ENCODE results near the gene WAPL. TPM values are rescaled to one million over a fixed set of nuclear protein-coding genes. Genes with fewer than 3 reads are reported as not detected.

The WAPL gene
- total RNA-seq, 2 experiments from 2014 or later, result 51.1 to 75.7 TPM

DNA sequence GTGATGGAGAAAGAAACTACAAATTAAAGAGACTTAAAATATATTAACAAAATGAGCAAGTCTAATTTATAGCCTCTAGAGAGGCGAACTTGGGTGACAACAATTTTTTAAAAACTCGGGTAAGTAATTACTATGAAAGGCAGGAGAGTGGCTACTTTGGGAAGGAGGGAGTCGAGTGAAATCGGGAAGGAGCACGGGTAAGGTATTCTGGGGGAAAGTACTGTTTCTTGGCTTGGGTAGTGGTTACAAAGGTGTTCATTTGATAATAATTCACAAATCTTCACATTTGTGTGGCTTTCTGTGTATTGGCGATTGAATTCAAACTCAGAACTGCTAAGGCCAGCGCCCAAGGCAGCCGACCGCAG, 122.1 kb downstream of the WAPL start:
- peak overlapping the region; percentile 88 for H3K4me2 ChIP-seq (ENCODE audit: low read length)

DNA sequence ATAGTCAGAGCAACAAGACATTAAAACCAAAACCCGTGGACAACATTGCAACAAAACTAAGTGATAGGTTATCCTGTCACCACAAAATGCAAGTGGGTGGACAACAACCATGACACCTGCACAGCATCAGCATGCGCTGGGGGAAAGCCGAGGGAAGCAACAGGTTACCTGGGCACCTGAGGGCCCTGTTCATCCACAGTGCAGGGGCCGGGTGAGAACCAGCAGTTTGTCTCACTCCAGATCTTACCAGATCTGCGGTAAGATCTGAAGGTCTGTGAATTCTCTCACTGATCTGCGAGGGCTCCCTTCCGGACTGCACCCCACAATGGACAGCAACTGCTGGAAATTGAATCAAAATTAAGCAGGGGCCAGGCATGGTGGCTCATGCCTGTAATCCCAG, 124.5 kb downstream of the WAPL start:
- no TSS peak for BruUV-seq (replicated peaks)
- TF ChIP-seq, protein P1, sequence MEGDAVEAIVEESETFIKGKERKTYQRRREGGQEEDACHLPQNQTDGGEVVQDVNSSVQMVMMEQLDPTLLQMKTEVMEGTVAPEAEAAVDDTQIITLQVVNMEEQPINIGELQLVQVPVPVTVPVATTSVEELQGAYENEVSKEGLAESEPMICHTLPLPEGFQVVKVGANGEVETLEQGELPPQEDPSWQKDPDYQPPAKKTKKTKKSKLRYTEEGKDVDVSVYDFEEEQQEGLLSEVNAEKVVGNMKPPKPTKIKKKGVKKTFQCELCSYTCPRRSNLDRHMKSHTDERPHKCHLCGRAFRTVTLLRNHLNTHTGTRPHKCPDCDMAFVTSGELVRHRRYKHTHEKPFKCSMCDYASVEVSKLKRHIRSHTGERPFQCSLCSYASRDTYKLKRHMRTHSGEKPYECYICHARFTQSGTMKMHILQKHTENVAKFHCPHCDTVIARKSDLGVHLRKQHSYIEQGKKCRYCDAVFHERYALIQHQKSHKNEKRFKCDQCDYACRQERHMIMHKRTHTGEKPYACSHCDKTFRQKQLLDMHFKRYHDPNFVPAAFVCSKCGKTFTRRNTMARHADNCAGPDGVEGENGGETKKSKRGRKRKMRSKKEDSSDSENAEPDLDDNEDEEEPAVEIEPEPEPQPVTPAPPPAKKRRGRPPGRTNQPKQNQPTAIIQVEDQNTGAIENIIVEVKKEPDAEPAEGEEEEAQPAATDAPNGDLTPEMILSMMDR (conservative IDR thresholded peaks at IDR 0.05; ENCODE audit: low read length), result no peak
- no peak for TF ChIP-seq EZH2phosphoT487 (IDR thresholded peaks at IDR 0.05; ENCODE audit: borderline replicate concordance, low read depth, low read length)
- H4K20me1 ChIP-seq (ENCODE audit: insufficient read depth, low read length), result no peaks in the 10 kb centered on the region
- POLR2A ChIA-PET, result interaction anchor here (1.4 to 9.1 kb wide), 2 partner anchors 16 to 187 kb away, joined by 3 to 111 read pairs; no protein-coding TSS in a partner anchor
- peaks cover 3% of the 10 kb centered on the region; the same call in 1 of the 2 replicates for H3K79me2 ChIP-seq (ENCODE audit: insufficient read depth, low read depth, low read length)
- H2AFZ ChIP-seq (ENCODE audit: low read length), result peak overlapping the region; percentile 13; the same call in 1 of the 2 replicates
- DNase-seq (ENCODE audit: low spot score), result no peak
- no peaks in the 10 kb centered on the region for H3K36me3 ChIP-seq (ENCODE audit: insufficient read depth, low read length)
- intact Hi-C loops (cut with micrococcal nuclease; ENCODE audit: unreplicated experiment), result loop anchor here (10.0 kb wide), 1 partner anchor 698 kb away; the partner anchor contains the start of genes GLUD1 and SHLD2
- CTCF ChIA-PET (ENCODE audit: unreplicated experiment), result no interaction called here
- H3K27ac ChIP-seq (ENCODE audit: low read depth, low read length, poor library complexity, severe bottlenecking), result no peak overlapping the region
- no peak overlapping the region for H3K4me2 ChIP-seq (ENCODE audit: low read length)
- H3K9me2 ChIP-seq (ENCODE audit: insufficient read depth, low read length), result no peaks in the 10 kb centered on the region
- no peaks in the 10 kb centered on the region for H3K9me3 ChIP-seq (ENCODE audit: low read length)
- no peak overlapping the region for H3K4me3 ChIP-seq (ENCODE audit: low read depth, low read length, poor library complexity, severe bottlenecking)
- H3K4me1 ChIP-seq (ENCODE audit: insufficient read depth, low read length, poor library complexity, severe bottlenecking), result peaks cover 82% of the 10 kb centered on the region

More for the DNA sequence above, 122.1 kb downstream of the WAPL start:
- ChIA-PET POLR2A (interaction anchor here (0.6 to 7.2 kb wide), 9 partner anchors 8 to 287 kb away, joined by 3 to 113 read pairs (median 7); no protein-coding TSS in a partner anchor), CTCF (ENCODE audit: unreplicated experiment) (interaction anchor here (1.2 to 2.2 kb wide), 2 partner anchors 8 to 185 kb away, joined by 6 read pairs; no protein-coding TSS in a partner anchor)
- no peaks in the 10 kb centered on the region for H3K9me3 ChIP-seq (ENCODE audit: low read length)
- H4K20me1 ChIP-seq (ENCODE audit: insufficient read depth, low read length), result no peaks in the 10 kb centered on the region
- TF ChIP-seq, protein P1 (conservative IDR thresholded peaks at IDR 0.05; ENCODE audit: low read length), result no peak
- no peaks in the 10 kb centered on the region; the same call in 1 of the 2 replicates for H3K79me2 ChIP-seq (ENCODE audit: insufficient read depth, low read depth, low read length)
- peaks cover 75% of the 10 kb centered on the region for H3K4me1 ChIP-seq (ENCODE audit: insufficient read depth, low read length, poor library complexity, severe bottlenecking)
- H3K27ac ChIP-seq (ENCODE audit: low read depth, low read length, poor library complexity, severe bottlenecking), result peak overlapping the region; percentile 81
- BruUV-seq (replicated peaks), result no TSS peak
- DNase-seq (ENCODE audit: low spot score), result no peak
- H3K36me3 ChIP-seq (ENCODE audit: insufficient read depth, low read length), result no peaks in the 10 kb centered on the region
- intact Hi-C loops (cut with micrococcal nuclease; ENCODE audit: unreplicated experiment), result loop anchor here (10.0 kb wide), 1 partner anchor 695 kb away; the partner anchor contains the start of genes GLUD1 and SHLD2
- peak overlapping the region; percentile 82 for H3K4me3 ChIP-seq (ENCODE audit: low read depth, low read length, poor library complexity, severe bottlenecking)
- H3K9me2 ChIP-seq (ENCODE audit: insufficient read depth, low read length), result no peaks in the 10 kb centered on the region
- peak overlapping the region; percentile 74 for H2AFZ ChIP-seq (ENCODE audit: low read length)

DNA sequence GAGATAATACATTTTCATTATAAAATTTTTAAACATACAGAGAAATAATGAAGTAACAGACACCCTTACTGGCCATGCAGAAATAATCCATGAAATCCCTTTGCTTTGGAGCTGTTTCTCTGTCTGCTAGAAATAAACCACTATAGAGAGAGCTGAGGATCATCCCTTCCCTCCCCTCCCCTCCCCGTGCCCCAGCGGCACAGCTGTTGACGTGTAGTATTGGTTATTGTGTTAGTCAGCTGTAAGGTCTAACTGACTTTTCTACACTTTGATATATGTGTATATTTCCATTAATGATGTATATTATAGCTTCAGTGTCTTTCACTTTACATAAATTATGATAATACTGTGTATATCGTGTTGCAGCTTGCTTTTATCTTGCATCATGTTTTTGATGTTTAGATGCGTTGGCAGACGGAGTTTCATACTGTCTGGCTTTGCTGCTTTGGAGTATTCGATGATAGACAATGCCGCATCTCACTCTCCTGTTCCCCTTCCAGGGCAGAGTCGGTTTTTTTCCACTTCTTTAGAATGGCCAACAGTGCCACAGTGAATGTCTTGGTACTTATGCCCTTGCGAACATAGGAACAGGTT, 127.6 kb downstream of the WAPL start:
- ChIA-PET CTCF (ENCODE audit: unreplicated experiment) (interaction anchor here (0.6 to 2.3 kb wide), 5 partner anchors 17 to 195 kb away, joined by 3 to 8 read pairs (median 5); no protein-coding TSS in a partner anchor), POLR2A (interaction anchor here (0.6 to 9.1 kb wide), 11 partner anchors 8 to 438 kb away, joined by 3 to 111 read pairs (median 5); no protein-coding TSS in a partner anchor)
- H3K79me2 ChIP-seq (ENCODE audit: insufficient read depth, low read depth, low read length), result peaks cover 22% of the 10 kb centered on the region; the same call in 1 of the 2 replicates
- intact Hi-C loops (cut with micrococcal nuclease; ENCODE audit: unreplicated experiment), result loop anchor here (2.0 to 10.0 kb wide), 3 partner anchors 27 to 701 kb away; partner anchors contain the start of genes GLUD1, GRID1 and SHLD2
- TF ChIP-seq, protein P1 (conservative IDR thresholded peaks at IDR 0.05; ENCODE audit: low read length), result no peak
- no peak for TF ChIP-seq EZH2phosphoT487 (IDR thresholded peaks at IDR 0.05; ENCODE audit: borderline replicate concordance, low read depth, low read length)
- peak overlapping the region; percentile 71; the same call in 1 of the 2 replicates for H2AFZ ChIP-seq (ENCODE audit: low read length)
- no peaks in the 10 kb centered on the region for H3K9me3 ChIP-seq (ENCODE audit: low read length)
- H4K20me1 ChIP-seq (ENCODE audit: insufficient read depth, low read length), result no peaks in the 10 kb centered on the region
- no peaks in the 10 kb centered on the region for H3K9me2 ChIP-seq (ENCODE audit: insufficient read depth, low read length)
- no TSS peak for BruUV-seq (replicated peaks)
- H3K4me2 ChIP-seq (ENCODE audit: low read length), result peak overlapping the region; percentile 93
- no peaks in the 10 kb centered on the region for H3K36me3 ChIP-seq (ENCODE audit: insufficient read depth, low read length)
- peak overlapping the region; percentile 95 for H3K27ac ChIP-seq (ENCODE audit: low read depth, low read length, poor library complexity, severe bottlenecking)
- DNase-seq (ENCODE audit: low spot score), result no peak
- peaks cover 88% of the 10 kb centered on the region for H3K4me1 ChIP-seq (ENCODE audit: insufficient read depth, low read length, poor library complexity, severe bottlenecking)
- H3K4me3 ChIP-seq (ENCODE audit: low read depth, low read length, poor library complexity, severe bottlenecking), result peak overlapping the region; percentile 76
